ENCODE data around the gene SUMF1. TPM values are rescaled to one million over a fixed set of nuclear protein-coding genes. Genes with fewer than 3 reads are reported as not detected.
A peak's percentile ranks its signal among the peaks of the same experiment; 100 is the strongest.
"Not testable (repeated sequence)": the region's sequence is repeated elsewhere in the genome, so short reads cannot be mapped to it uniquely, and the experiment has no call there.

The SUMF1 gene
- total RNA-seq, 2 experiments from 2014 or later, result 3.5 to 4.9 TPM

DNA sequence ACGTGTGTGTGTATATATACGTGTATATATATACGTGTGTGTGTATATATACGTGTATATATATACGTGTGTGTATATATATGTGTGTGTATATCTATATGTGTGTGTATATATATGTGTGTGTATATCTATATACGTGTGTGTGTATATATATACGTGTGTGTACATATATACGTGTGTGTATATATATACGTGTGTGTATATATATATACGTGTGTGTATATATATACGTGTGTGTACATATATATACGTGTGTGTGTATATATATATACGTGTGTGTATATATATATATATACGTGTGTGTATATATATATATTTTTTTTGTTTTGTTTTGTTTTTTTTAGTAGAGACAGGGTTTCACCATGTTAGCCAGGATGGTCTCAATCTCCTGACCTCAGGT lies 10.3 kb downstream of the SUMF1 start:
- not testable (repeated sequence) for H3K27me3 Mint-ChIP-seq, DNase-seq

DNA sequence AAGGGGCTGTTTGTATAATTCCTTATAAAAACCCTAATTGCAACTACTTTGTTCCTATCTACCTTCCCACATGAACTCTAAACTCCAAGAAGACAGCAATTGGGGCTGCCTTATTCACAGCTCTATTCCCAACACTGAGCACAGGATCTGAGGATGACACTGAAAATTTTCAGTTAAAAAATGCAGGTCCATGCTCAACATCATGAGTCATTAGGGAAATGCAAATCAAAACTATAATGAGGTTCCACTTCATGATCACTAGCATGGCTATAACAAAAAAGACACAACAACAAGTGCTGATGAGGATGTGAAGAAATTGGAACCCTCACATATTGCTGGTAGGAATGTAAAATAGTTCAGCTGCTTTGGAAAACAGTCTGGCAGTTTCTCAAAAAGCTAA lies 12.9 kb downstream of the SUMF1 start:
- no peak overlapping the region for H3K4me3 Mint-ChIP-seq
- no peak overlapping the region for H3K27ac Mint-ChIP-seq
- H3K27me3 Mint-ChIP-seq, result no peaks in the 10 kb centered on the region
- intact Hi-C loops (cut with DNase I, micrococcal nuclease), result no loop called here
- H3K9me3 Mint-ChIP-seq (ENCODE audit: low read depth), result no peaks in the 10 kb centered on the region
- peaks cover 2% of the 10 kb centered on the region for H3K4me1 Mint-ChIP-seq
- ChIA-PET POLR2A (no interaction called here), CTCF (no interaction called here)
- DNase-seq (no peak), ATAC-seq (no peak)
- peaks cover 8% of the 10 kb centered on the region for H3K36me3 Mint-ChIP-seq (ENCODE audit: low read depth)

More for the DNA sequence above, 10.3 kb downstream of the SUMF1 start:
- POLR2A ChIA-PET; H3K4me1 Mint-ChIP-seq; ATAC-seq; H3K36me3 Mint-ChIP-seq (ENCODE audit: low read depth); CTCF ChIA-PET; H3K27ac Mint-ChIP-seq; H3K9me3 Mint-ChIP-seq (ENCODE audit: low read depth); H3K4me3 Mint-ChIP-seq; intact Hi-C loops (cut with DNase I, micrococcal nuclease): not testable (repeated sequence)

DNA sequence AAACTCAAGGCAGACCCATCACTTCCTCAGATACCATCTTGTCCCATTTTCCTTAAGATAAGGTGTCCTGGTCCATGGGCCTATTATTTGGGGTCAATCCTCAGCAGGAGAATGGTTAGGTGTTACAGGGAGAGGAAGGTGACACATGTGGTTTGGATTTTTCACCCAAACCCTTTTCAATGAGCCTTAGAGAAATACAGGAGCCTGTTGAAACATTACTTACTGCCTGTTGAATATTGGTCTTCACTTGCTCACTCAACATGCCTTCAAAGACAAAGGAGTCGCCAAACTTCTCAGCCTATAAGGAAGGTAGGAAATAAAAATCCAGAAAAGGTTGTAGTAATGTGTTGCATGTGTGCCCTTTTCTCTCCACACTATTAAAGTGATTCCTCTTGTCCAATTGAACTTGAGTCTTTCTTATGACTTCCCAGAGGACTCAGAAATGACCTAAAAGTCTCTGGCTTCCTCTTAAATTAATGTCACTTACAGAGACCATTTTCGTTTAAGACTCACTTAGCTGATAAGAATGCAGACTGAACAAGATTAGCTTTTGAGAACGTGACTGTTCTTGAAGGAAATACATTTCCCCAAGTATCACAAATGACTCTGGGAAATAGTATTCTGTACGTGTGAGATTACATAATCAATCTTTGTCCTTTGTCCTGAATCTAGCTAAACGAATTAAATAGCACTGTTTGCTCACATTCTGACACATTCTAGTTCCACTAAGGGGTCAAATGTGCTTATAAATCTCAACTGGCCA lies 17.8 kb downstream of the SUMF1 start:
- DNase-seq (no peak), ATAC-seq (no peak)
- Mint-ChIP-seq H3K4me1 (peaks cover 2% of the 10 kb centered on the region), H3K36me3 (ENCODE audit: low read depth) (peaks cover 16% of the 10 kb centered on the region), H3K27ac (no peak overlapping the region), H3K4me3 (no peak overlapping the region), H3K27me3 (no peaks in the 10 kb centered on the region), H3K9me3 (ENCODE audit: low read depth) (no peaks in the 10 kb centered on the region)
- intact Hi-C loops (cut with DNase I, micrococcal nuclease), result no loop called here
- POLR2A ChIA-PET, result no interaction called here
- CTCF ChIA-PET, result interaction anchor here (0.5 to 1.4 kb wide), 3 partner anchors 43 to 231 kb away, joined by 3 to 6 read pairs (median 3); no protein-coding TSS in a partner anchor

DNA sequence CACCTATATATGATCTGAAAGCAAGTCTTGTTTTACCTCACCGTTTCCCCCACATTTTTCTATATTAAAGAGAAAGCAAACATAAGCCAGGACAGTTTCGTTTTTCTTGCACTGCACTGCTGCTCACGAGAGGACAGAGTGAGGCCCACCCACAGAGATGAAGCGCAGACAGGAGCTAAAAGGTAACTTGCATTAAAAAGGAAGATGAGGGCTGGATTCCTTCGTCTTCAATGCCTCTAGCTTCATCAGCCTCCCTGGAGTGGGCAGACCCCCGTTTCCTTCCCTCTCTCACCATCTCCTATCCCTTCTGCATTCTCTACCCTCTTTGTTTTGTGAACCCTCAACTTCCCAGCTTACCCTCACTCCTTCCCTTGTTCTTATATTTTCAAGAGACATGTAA lies 18.9 kb downstream of the SUMF1 start:
- DNase-seq, result no peak
- Mint-ChIP-seq H3K9me3 (ENCODE audit: low read depth) (no peaks in the 10 kb centered on the region), H3K4me1 (no peaks in the 10 kb centered on the region), H3K27me3 (no peaks in the 10 kb centered on the region), H3K4me3 (no peak overlapping the region), H3K36me3 (ENCODE audit: low read depth) (peaks cover 16% of the 10 kb centered on the region), H3K27ac (no peak overlapping the region)
- POLR2A ChIA-PET, result interaction anchor here (0.6 kb wide), 1 partner anchor 106 kb away, joined by 3 read pairs; no protein-coding TSS in a partner anchor
- intact Hi-C loops (cut with DNase I, micrococcal nuclease), result no loop called here
- CTCF ChIA-PET, result interaction anchor here (0.7 to 1.4 kb wide), 3 partner anchors 44 to 185 kb away, joined by 3 to 6 read pairs (median 4); no protein-coding TSS in a partner anchor
- ATAC-seq, result no peak

DNA sequence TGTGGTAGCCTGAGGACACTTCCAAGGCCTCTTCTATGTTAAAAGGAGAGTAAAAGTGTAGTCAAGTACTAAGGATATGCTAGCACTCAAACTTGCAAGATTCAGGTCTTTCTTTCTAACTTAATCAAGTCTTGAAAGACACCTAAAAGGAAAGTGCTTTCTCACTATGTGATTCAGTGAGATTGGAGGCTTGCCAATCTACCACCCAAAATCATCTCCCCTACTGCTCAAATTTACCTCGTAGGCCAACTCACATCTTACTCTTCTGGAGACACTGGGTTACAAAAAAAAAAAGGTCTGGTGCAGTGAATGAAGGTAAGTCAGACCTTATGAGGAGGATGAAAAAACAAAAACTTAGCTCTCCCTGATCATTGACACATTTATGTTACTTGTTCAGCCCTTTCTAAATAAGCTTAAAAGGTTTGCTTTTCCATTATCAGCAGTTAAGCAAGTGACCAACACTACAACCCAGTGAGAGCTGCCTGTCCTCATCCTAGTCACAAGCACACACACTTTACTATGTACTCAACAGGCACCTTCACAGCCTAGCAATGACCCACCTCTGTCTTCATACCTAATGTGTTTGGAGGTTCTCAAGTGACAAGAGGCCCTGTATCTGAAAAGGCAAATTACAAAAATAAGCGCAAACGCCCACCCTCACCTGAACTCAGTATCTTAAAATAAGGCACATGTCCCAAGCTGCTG lies 19.6 kb downstream of the SUMF1 start:
- Mint-ChIP-seq H3K4me3 (no peak overlapping the region), H3K27ac (no peak overlapping the region), H3K27me3 (no peaks in the 10 kb centered on the region), H3K4me1 (no peaks in the 10 kb centered on the region), H3K9me3 (ENCODE audit: low read depth) (no peaks in the 10 kb centered on the region), H3K36me3 (ENCODE audit: low read depth) (peaks cover 19% of the 10 kb centered on the region)
- DNase-seq (no peak), ATAC-seq (no peak)
- ChIA-PET CTCF (interaction anchor here (0.6 to 1.4 kb wide), 3 partner anchors 10 to 513 kb away, joined by 3 to 6 read pairs (median 4); no protein-coding TSS in a partner anchor), POLR2A (no interaction called here)
- intact Hi-C loops (cut with DNase I, micrococcal nuclease), result no loop called here

DNA sequence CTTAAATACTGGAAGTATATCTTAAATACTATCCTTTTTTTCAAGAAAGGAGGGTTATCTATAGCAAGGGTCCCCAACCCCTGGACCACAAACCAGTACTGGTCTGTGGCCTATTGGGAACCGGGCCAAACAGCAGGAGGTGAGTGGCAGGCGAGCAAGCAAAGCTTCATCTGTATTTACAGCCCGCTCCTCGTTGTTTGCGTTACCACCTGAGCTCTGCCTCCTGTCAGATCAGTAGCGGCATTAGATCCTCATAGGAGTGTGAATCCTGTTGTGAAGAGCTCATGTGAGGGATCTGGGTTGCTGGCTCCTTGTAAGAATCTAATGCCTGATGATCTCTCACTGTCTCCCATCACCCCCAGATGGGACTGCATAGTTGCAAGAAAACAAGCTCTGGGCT lies 26.1 kb downstream of the SUMF1 start:
- Mint-ChIP-seq H3K36me3 (ENCODE audit: low read depth) (peaks cover 15% of the 10 kb centered on the region), H3K4me3 (no peak overlapping the region), H3K4me1 (no peaks in the 10 kb centered on the region), H3K27ac (no peak overlapping the region), H3K27me3 (no peaks in the 10 kb centered on the region), H3K9me3 (ENCODE audit: low read depth) (no peaks in the 10 kb centered on the region)
- POLR2A ChIA-PET, result no interaction called here
- CTCF ChIA-PET, result interaction anchor here (0.6 kb wide), 1 partner anchor 194 kb away, joined by 3 read pairs; no protein-coding TSS in a partner anchor
- ATAC-seq (no peak), DNase-seq (no peak)
- intact Hi-C loops (cut with DNase I, micrococcal nuclease), result no loop called here

DNA sequence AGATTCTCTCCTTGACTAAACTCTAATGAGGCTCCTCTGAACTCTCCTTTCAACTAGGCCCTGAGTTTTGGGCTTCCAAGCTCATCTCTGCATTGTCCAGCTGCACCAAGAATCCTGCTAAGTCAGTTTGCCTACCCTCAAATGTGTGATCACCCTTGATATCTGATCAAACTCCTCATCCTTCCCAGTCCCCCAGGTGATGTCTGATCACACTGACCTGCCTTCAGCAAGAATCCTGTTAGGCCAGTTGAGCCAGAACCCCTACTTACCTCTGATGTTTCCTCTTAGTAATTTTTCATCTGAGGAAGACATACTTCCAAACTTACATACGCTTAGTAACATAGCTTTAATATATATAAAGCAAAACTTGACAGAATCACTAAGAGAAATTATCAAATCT lies 28.8 kb downstream of the SUMF1 start:
- H3K4me3 Mint-ChIP-seq, result no peak overlapping the region
- no peaks in the 10 kb centered on the region for H3K9me3 Mint-ChIP-seq (ENCODE audit: low read depth)
- POLR2A ChIA-PET, result no interaction called here
- CTCF ChIA-PET, result no interaction called here
- ATAC-seq (no peak), DNase-seq (no peak)
- intact Hi-C loops (cut with DNase I, micrococcal nuclease), result no loop called here
- H3K27me3 Mint-ChIP-seq, result no peaks in the 10 kb centered on the region
- peaks cover 12% of the 10 kb centered on the region for H3K36me3 Mint-ChIP-seq (ENCODE audit: low read depth)
- H3K4me1 Mint-ChIP-seq, result no peaks in the 10 kb centered on the region
- H3K27ac Mint-ChIP-seq, result no peak overlapping the region

DNA sequence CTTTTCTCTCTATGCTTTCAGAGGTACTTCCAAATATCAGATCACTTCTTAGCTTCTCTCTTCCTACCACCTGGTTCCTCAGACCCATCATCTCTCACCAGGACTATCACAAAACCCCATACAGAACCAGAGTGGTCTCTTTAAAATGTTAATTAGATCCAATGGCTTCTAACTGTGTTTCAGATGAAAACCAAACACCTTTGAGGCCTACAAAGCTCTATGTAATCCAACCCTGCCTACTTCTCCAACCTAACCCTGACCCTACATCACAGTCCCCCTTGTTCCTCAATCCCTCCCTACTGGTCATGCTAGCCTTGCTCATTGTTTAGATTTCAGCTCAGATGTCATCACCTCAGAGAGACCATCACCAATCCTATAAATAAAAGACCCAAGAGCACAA lies 34.8 kb downstream of the SUMF1 start:
- no peak overlapping the region for H3K27ac Mint-ChIP-seq
- ATAC-seq (no peak), DNase-seq (no peak)
- no peak overlapping the region for H3K4me3 Mint-ChIP-seq
- POLR2A ChIA-PET, result no interaction called here
- no peaks in the 10 kb centered on the region for H3K27me3 Mint-ChIP-seq
- H3K9me3 Mint-ChIP-seq (ENCODE audit: low read depth), result peaks cover 1% of the 10 kb centered on the region
- intact Hi-C loops (cut with DNase I, micrococcal nuclease), result no loop called here
- CTCF ChIA-PET, result no interaction called here
- peaks cover 18% of the 10 kb centered on the region for H3K36me3 Mint-ChIP-seq (ENCODE audit: low read depth)
- peaks cover under 1% of the 10 kb centered on the region for H3K4me1 Mint-ChIP-seq

DNA sequence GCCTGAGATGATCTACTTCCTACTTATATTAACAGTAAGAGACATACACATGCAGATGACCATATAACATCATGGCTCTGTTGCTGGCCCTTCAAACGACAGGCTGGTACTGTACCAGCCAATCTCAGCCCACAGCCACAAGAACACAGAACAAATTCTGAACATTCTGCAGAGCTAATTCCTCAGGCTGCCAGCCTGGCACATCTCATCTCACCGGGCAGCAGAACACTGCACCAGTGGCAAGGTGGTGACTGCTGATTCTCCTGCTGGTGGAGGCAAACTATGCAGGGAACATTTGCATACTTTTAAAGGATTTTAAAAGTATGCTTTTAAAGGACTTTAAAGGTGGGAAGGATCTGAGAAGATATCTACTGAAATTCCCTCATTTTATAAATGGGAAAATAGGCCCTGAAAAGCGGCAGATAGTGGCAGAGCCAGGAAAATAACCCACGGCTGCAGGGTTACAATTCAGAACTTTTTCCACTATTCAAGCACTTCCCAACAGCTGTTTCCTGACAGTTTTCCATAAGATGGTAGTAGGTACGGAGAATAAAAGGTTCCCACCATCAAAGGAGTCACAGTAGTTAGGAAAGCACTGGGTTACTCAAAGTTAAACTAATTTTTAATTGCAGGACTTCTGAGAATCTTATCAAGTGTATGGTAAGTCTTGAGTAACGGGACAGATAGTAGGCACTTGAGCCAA lies 37.3 kb downstream of the SUMF1 start:
- no peak overlapping the region for H3K27ac Mint-ChIP-seq
- H3K4me3 Mint-ChIP-seq, result no peak overlapping the region
- intact Hi-C loops (cut with DNase I, micrococcal nuclease), result loop anchor here (5.0 to 10.0 kb wide), 2 partner anchors 38 to 765 kb away; partner anchors contain the start of gene SUMF1 (in 1 of the 2)
- H3K36me3 Mint-ChIP-seq (ENCODE audit: low read depth), result peaks cover 21% of the 10 kb centered on the region
- ChIA-PET CTCF (interaction anchor here (1.0 kb wide), 1 partner anchor 79 kb away, joined by 4 read pairs; no protein-coding TSS in a partner anchor), POLR2A (no interaction called here)
- no peak for ATAC-seq
- DNase-seq, result no peak
- peaks cover 1% of the 10 kb centered on the region for H3K9me3 Mint-ChIP-seq (ENCODE audit: low read depth)
- H3K4me1 Mint-ChIP-seq, result peaks cover 19% of the 10 kb centered on the region
- H3K27me3 Mint-ChIP-seq, result no peaks in the 10 kb centered on the region

DNA sequence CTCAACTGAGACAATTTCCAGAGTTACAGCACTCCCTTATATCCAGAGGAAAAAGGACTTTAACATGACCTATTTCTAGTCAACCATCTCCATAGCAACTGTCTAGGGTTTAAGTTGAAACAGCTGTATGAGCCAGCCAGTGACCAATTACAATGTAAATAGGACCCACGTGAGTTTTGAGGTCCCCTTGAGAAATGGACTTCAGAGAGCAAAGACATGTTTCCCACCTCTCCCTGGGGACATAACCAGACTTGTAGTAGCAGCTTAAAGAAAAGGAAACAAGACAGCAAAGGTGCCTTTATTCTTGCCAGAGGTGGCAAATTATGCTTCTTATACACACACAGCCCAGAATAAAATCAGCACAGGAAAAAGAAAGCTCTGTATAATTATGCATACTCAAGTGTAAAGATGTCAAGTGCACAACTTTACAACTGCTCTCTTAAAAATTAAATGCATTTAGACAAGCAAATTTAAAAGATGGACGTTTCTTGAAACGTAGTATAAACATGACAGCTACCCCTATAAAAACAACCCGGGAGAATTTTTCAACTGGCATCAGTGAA lies 40.2 kb downstream of the SUMF1 start:
- H3K27ac Mint-ChIP-seq, result no peak overlapping the region
- ChIA-PET POLR2A (no interaction called here), CTCF (interaction anchor here (0.7 kb wide), 1 partner anchor 220 kb away, joined by 3 read pairs; no protein-coding TSS in a partner anchor)
- H3K9me3 Mint-ChIP-seq (ENCODE audit: low read depth), result no peaks in the 10 kb centered on the region
- H3K36me3 Mint-ChIP-seq (ENCODE audit: low read depth), result peaks cover 11% of the 10 kb centered on the region
- no peak for DNase-seq
- no peaks in the 10 kb centered on the region for H3K27me3 Mint-ChIP-seq
- H3K4me1 Mint-ChIP-seq, result peaks cover 26% of the 10 kb centered on the region
- intact Hi-C loops (cut with DNase I, micrococcal nuclease), result loop anchor here (2.0 to 10.0 kb wide), 3 partner anchors 40 to 768 kb away; partner anchors contain the start of genes ITPR1 (in 1 of the 2) and SUMF1 (in 1 of the 2)
- no peak overlapping the region for H3K4me3 Mint-ChIP-seq
- no peak for ATAC-seq

DNA sequence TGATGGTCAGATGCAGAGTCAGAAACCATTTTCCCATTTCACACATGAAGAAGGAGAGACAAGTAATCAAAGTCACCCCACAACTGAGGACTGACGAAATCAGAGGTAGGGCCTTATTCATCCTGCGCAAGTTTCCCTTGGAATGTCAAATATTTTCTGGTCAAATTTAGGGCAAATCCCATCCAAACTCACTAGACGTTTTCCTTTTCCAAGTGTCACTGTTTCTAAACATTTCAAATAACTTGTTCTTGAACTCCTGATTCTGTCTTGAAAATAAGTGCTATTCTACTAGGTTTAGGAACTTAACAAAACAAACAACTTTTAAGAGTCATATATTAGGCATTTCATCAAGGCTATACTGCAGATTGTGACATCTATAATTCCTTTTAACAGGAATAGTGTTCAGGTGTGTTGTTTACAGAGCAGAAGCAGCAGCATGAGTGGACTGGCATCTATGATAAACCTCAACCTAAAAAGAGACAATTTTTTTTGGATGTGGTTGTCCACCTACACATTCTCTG lies 40.7 kb downstream of the SUMF1 start:
- intact Hi-C loops (cut with DNase I, micrococcal nuclease), result loop anchor here (2.0 to 10.0 kb wide), 3 partner anchors 41 to 768 kb away; partner anchors contain the start of genes ITPR1 (in 1 of the 2) and SUMF1 (in 1 of the 2)
- POLR2A ChIA-PET, result interaction anchor here (0.6 to 1.2 kb wide), 2 partner anchors 67 to 156 kb away, joined by 3 to 7 read pairs; partner anchors contain the start of gene ITPR1
- CTCF ChIA-PET, result no interaction called here

More for the DNA sequence above, 40.7 kb downstream of the SUMF1 start:
- ATAC-seq (no peak), DNase-seq (no peak)
- Mint-ChIP-seq H3K9me3 (ENCODE audit: low read depth) (no peaks in the 10 kb centered on the region), H3K4me1 (peaks cover 31% of the 10 kb centered on the region), H3K4me3 (no peak overlapping the region), H3K27me3 (no peaks in the 10 kb centered on the region), H3K36me3 (ENCODE audit: low read depth) (peaks cover 7% of the 10 kb centered on the region), H3K27ac (peak overlapping the region; percentile 82)
